GM19455 (cell line): ENCODE data around the gene CNOT11.

Experiments used
- ATAC-seq: cut with Tn5 transposase; IDR thresholded peaks from one replicate; pipeline ENCODE4 v1.9.1; 2021; ENCODE audit not compliant: unreplicated experiment

The CNOT11 gene

GRCh38 chr2:101274142-101274541, 21.5 kb downstream of the CNOT11 start:
- no peak for ATAC-seq

- ATAC-seq, result no peak
Measured at GRCh38 chr2:101277111-101277510, 24.4 kb downstream of the CNOT11 start.

- no peak for ATAC-seq
Measured at GRCh38 chr2:101278925-101279324, 26.2 kb downstream of the CNOT11 start.

- no peak for ATAC-seq
Measured at GRCh38 chr2:101281482-101281881, 28.8 kb downstream of the CNOT11 start.

- ATAC-seq, result no peak
Measured at GRCh38 chr2:101282980-101283379, 30.3 kb downstream of the CNOT11 start.

GRCh38 chr2:101286684-101287083, 34.0 kb downstream of the CNOT11 start:
- ATAC-seq, result no peak

GRCh38 chr2:101287303-101287702, 34.6 kb downstream of the CNOT11 start:
- ATAC-seq, result no peak

GRCh38 chr2:101290711-101291110, 38.0 kb downstream of the CNOT11 start:
- ATAC-seq, result no peak

- no peak for ATAC-seq
Measured at GRCh38 chr2:101291973-101292372, 39.3 kb downstream of the CNOT11 start.

- ATAC-seq, result no peak
Measured at GRCh38 chr2:101293544-101293943, 40.9 kb downstream of the CNOT11 start.

GRCh38 chr2:101294861-101295260, 42.2 kb downstream of the CNOT11 start:
- no peak for ATAC-seq

- ATAC-seq, result no peak
Measured at GRCh38 chr2:101295895-101296294, 43.2 kb downstream of the CNOT11 start.

- no peak for ATAC-seq
Measured at GRCh38 chr2:101296371-101296770, 43.7 kb downstream of the CNOT11 start.

- ATAC-seq, result no peak
Measured at GRCh38 chr2:101297383-101297782, 44.7 kb downstream of the CNOT11 start.

- ATAC-seq, result no peak
Measured at GRCh38 chr2:101299604-101300003, 46.9 kb downstream of the CNOT11 start.

GRCh38 chr2:101300164-101300563, 47.5 kb downstream of the CNOT11 start:
- no peak for ATAC-seq

GRCh38 chr2:101300836-101301235, 48.1 kb downstream of the CNOT11 start:
- no peak for ATAC-seq

GRCh38 chr2:101302016-101302415, 49.3 kb downstream of the CNOT11 start:
- no peak for ATAC-seq

- no peak for ATAC-seq
Measured at GRCh38 chr2:101303688-101304087, 51.0 kb downstream of the CNOT11 start.

GRCh38 chr2:101305035-101305434, 52.3 kb downstream of the CNOT11 start:
- no peak for ATAC-seq

GRCh38 chr2:101305492-101306078, 52.9 kb downstream of the CNOT11 start:
- no peak for ATAC-seq

- ATAC-seq, result peak; percentile 17
Measured at GRCh38 chr2:101306410-101306809, 53.7 kb downstream of the CNOT11 start.

- no peak for ATAC-seq
Measured at GRCh38 chr2:101307503-101307902, 54.8 kb downstream of the CNOT11 start.
